GM21381 (cell line): ENCODE measurements around the gene C1QTNF7.

Experiments
- ATAC-seq: cut with Tn5 transposase; IDR thresholded peaks from one replicate; pipeline ENCODE4 v1.9.1; 2021; ENCODE audit warnings: mild to moderate bottlenecking, moderate library complexity; ENCODE audit not compliant: unreplicated experiment

The C1QTNF7 gene

DNA sequence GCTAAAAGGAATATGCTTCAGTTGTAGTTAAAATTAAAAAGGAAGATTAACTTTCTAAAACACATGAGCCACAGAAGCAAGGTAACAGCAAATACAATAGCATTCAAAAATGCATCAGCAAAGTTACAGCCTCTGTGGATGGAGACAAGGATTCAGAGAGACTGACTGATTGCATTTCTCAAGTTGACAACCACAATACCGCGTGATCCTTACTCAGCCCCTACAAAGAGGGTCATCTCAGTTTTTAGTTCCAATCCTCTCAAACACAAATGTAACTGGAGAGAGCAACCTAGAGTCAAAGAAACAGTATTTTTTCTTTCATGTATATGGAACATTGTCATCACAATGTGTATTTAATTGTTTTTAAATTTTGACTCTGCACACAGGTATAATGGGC lies 14.2 kb upstream of the C1QTNF7 start:
- no peak for ATAC-seq

DNA sequence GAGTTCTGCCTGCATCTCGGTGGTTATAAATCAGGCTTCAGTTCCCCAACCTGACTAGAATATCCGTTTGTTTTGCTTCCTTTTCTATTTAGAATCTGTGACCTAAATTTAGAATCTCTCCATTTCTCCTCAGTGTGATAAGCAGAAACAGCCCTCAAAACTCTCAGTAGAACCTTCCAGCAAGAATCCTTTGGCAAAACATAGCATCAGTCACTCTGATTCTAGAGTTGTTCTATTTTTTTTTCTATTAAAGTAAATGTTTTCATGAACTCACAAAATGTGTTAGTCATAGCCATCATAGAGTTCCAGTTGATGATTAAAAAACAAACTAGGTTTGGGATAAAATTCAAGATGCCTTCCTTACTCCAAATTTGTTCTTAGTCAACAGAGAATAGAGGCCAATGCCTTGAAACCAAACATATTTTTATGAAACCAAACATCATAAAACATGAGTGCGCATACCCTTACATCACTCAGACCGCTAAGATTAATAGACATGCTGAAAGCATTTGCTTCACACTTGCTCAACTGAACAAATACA lies 13.2 kb upstream of the C1QTNF7 start:
- no peak for ATAC-seq

DNA sequence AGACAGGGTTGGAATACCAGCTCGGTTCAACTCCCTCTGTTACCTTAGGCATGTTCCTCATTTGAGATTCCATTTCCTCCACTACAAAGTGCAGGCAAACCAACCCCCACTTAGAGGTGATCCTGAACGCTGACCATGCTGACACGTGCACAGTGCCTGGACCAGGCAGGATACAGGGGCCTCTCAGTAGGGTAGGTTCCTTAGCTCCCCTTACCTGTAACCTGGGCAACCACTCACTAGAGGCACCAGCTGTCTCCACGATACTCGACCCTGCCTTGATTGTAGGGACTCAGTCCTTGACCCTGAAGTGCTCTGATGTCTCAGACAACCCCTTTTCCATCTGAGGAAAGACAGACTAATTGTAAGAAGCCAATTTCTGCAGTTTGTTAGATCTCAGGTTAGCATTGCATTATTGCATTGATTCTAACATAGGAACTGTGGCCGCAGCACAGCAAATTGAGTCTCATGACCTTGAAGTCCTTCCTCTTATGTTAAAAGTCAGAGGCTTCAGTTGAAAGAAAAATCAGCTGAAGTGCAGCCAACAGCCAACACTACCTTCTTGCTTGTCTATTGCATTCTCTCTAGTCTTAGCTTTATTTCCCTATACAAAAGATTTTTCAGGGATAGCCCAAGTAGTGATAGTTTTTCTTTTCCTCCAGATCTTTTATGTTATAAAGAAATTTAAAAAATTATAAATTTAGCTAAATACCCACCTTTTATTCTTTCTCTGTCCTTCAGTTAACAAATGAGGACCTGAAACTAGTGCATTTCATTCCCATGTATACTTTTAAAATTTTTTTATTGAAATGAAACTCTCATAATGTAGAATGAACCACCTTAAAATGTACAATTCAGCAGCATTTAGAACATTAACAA lies 11.2 kb upstream of the C1QTNF7 start:
- no peak for ATAC-seq

- ATAC-seq, result no peak
These were observed 10.6 kb upstream of the C1QTNF7 start for GRCh38 chr4:15417233-15417660.

DNA sequence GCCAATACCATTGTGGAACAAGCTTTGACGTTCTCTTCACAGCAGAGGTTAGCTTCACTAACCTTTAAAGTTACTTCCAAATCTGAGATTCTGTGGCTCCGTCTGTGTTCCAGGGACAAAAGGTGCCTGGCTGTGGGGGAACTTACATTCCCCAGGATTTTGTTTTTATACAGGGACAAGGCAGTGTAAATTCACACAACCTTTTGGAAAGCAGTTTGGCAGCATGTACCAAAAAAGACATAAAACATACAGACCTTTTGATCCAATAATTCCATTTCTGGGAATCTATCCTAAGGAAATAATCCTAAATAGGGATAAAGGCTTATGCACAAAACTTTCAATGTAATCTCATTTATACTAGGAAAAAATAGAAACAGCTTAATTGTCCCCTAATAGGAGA lies 8.9 kb upstream of the C1QTNF7 start:
- no peak for ATAC-seq

GRCh38 chr4:15420642-15421041 lies 7.2 kb upstream of the C1QTNF7 start:
- no peak for ATAC-seq

GRCh38 chr4:15423285-15423711 lies 4.5 kb upstream of the C1QTNF7 start:
- no peak for ATAC-seq

DNA sequence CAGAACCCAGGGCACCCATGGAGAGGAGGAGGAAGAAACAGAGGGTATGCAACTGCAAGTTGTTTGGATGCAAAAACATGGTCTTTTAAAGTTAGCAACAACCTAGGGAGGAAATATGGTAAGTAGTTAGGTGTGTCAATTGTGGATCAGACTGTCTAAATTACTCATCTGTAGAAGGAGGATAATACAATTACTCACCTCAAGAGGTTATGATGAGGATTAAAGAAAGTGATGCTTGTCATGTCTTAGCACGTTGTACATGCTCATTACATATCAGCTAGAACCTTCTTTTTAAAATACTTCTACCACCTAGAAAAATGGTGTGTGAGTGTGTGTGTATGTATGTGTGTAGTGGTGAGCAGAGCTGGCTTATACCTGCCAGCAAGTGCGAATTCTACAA lies 2.3 kb upstream of the C1QTNF7 start:
- ATAC-seq, result no peak

- no peak for ATAC-seq
These were observed 672 bp upstream of the C1QTNF7 start for GRCh38 chr4:15427161-15427560.

- no peak for ATAC-seq
These were observed 778 bp downstream of the C1QTNF7 start for GRCh38 chr4:15428611-15429010.

DNA sequence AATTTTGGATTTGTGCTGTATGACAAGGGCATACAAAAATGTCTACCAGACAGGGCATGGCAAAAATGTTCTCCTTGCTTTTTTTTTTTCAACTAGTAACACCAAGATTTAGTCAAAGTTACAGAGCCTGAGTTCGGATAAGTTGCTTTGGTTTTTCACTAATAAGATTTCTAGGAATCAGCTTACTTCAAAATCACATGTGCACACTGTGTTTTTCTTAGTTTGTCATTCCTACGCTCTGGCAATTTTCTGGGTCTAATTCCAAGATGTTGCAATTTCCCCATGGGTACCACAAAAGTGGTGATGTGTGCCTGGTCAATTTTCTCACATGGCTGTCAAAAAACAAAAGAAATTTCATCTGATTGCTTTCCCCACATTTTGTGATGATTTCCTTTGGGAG lies 6.3 kb downstream of the C1QTNF7 start:
- no peak for ATAC-seq

DNA sequence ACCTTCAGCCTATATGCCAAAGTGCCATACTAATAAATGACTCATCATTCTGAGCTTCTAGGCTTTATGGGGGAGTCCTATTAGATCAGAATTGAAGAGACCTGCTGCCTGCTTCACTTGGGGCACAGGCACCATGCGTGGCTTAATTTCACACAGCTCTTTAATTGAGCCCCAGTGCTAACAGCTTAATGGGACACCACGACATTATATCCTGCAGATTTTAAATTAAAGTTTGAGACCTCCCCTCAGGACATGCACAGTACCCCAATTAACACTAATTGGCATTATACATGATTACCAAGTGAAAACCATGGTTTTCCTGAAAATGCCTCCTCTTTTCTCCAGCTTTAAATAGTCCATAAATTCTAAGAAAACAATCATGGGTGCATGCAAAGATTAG lies 6.8 kb downstream of the C1QTNF7 start:
- no peak for ATAC-seq

DNA sequence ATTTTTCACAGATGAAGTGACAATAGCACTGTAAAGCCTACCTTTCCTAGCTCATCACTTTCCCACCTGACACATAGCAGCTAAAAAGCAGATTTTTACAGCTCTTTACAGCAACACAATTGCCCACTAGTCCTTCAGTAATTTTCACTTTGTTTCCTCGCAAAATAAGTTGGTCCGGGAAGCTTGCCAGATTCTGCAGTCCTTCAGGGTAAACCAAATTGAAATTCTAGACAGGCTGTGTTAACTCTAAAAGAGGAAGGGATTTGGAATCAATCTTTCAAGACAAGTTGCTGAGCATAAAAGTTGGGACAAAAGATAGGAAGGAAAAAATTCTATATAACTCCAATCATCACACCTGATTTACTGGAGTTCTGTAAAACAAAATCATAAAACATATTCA lies 8.7 kb downstream of the C1QTNF7 start:
- no peak for ATAC-seq

DNA sequence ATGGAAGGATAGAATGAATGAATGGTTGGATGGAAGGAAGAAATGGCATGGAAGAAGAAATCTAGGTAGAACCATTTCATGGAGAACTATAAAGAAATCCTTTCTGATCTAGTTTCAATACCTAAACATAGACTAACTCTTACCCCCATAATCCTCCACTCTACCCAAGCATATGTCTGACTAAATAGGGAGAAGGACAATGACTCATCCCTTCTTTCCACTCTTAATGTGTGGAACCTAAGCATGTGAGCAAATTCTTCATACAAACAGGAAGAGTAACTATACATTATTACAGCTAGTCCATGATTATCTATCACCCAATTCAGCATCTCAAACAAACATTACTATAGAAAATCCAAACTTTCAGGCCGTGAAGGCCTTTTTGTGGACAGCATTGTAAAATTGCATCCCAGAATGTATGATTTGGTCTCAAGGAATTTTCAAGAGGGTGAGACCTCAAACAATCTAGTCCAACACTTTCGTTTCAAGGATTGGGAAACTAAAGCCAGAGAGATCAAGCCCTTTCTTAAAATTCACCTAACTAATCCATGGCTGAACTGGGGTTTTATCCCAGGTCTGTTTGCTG lies 11.2 kb downstream of the C1QTNF7 start:
- ATAC-seq, result no peak

DNA sequence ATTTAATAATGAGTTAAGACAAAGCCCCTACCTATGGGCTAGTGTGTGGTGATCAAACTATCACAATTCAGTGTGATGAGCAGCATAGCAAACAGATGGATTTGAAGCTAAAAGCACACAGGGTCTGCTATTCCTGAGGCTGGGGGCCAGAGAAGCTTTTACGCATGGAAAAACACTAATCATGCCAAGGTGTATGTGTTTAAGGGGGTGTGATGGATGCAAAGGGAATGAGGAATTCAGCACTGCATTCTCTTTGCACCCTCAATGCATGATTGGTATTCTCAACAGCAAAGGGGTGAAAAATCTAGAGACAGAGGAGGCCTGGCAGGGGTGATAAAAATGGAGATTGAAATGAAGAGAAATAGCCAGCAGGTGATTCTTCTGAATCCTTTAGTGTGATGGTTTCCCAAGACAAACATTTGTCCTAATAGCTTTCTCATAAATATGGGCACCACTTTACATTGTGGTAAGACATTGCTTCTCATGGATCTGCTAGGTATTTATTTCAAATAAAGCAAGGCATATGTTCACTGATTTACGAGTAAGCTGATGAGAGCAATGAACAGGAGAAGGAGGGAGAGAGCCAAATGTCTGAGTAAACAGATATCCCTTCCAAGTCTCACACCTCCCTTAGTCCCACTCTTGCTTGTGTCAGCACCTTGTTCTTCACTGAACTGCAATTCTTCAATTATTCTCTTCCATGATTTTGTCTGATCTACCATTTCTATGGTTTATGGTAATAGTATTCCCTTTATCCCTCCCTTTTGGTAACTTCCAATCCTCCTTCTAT lies 15.7 kb downstream of the C1QTNF7 start:
- no peak for ATAC-seq

- no peak for ATAC-seq
These were observed 16.4 kb downstream of the C1QTNF7 start for GRCh38 chr4:15444276-15444675.

GRCh38 chr4:15444879-15445547 lies 17.2 kb downstream of the C1QTNF7 start:
- no peak for ATAC-seq

- ATAC-seq, result no peak
These were observed 23.5 kb downstream of the C1QTNF7 start for GRCh38 chr4:15451181-15451865.

DNA sequence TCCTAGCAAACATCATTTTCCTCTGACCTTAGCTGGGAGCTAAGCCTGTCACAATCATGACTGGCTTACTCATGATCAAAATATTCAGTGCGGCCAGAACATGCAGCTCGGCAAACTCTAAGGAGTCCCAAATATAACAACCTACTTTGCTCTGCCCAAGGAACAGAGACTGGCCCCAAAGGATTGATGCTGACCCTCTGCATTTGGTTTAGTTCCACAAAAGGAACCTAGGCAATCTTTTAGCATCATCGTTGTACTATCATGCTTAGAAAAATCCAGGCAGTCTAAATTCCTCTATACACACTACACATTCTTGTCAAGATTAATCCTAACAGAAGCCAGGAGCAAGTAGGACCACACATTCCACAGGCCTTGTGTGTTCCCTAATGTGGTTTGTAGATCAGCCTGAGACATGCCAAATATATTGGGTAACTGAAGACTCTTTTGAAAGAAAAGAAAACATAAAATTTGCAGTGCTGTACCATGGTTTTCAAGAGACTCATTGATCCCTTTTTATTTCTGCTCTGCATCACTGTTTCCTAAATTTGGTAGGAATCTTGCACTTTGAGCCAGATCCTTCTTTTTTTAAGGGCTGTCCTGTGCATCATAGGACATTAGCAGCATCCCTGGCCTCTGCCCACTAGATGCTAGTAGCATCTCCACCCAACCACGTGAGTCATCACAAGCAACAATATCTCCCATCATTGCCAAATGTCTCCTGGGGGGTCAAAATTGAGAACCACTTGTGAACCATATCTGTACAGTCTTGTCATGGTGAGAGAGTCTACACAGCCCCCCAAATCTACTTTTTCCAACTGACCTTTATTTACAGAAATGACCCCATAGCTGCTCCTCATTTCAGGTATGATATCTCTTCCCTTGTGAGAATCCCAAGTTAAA lies 24.3 kb downstream of the C1QTNF7 start:
- ATAC-seq, result no peak
